ENCODE measurements around the gene TJP3.
A peak's percentile ranks its signal among the peaks of the same experiment; 100 is the strongest.

TJP3 gene

GRCh38 chr19:3695124-3695733 lies 13.0 kb upstream of the TJP3 start:
- Histone ChIP-seq H3K4me1 (ENCODE audit: insufficient read depth, insufficient read length) (peaks cover 21% of the 10 kb centered on the region), H3K36me3 (ENCODE audit: insufficient read depth, insufficient read length, low read length) (peaks cover 58% of the 10 kb centered on the region), H3K4me3 (ENCODE audit: insufficient read length, low read depth) (no peak overlapping the region), H3K9me3 (ENCODE audit: insufficient read depth, low read length) (peaks cover 6% of the 10 kb centered on the region; the same call in 1 of the 2 replicates), H3K27me3 (ENCODE audit: insufficient read depth, insufficient read length) (no peaks in the 10 kb centered on the region), H3K9ac (ENCODE audit: insufficient read length, low read depth) (no peak overlapping the region)
- no peak for DNase-seq (ENCODE audit: low read depth, low spot score)
- TF ChIP-seq YY1 (IDR thresholded peaks at IDR 0.05; ENCODE audit: insufficient read depth, insufficient read length) (no peak), ZNF274 (IDR thresholded peaks at IDR 0.05; ENCODE audit: low read depth, low read length) (no peak), SUZ12 (IDR thresholded peaks at IDR 0.05; ENCODE audit: extremely low read depth, insufficient read depth, insufficient read length) (no peak)

GRCh38 chr19:3695986-3696659 lies 12.1 kb upstream of the TJP3 start:
- no peak for DNase-seq (ENCODE audit: low read depth, low spot score)
- TF ChIP-seq ZNF274 (IDR thresholded peaks at IDR 0.05; ENCODE audit: low read depth, low read length) (no peak), SUZ12 (IDR thresholded peaks at IDR 0.05; ENCODE audit: extremely low read depth, insufficient read depth, insufficient read length) (no peak), YY1 (IDR thresholded peaks at IDR 0.05; ENCODE audit: insufficient read depth, insufficient read length) (no peak)
- H3K27me3 ChIP-seq (ENCODE audit: insufficient read depth, insufficient read length): no peaks in the 10 kb centered on the region
- H3K36me3 ChIP-seq (ENCODE audit: insufficient read depth, insufficient read length, low read length): peaks cover 52% of the 10 kb centered on the region
- H3K4me3 ChIP-seq (ENCODE audit: insufficient read length, low read depth): no peak overlapping the region
- no peak overlapping the region for H3K9ac ChIP-seq (ENCODE audit: insufficient read length, low read depth)
- H3K4me1 ChIP-seq (ENCODE audit: insufficient read depth, insufficient read length): peaks cover 23% of the 10 kb centered on the region
- peaks cover 6% of the 10 kb centered on the region; the same call in 1 of the 2 replicates for H3K9me3 ChIP-seq (ENCODE audit: insufficient read depth, low read length)

- H3K4me3 ChIP-seq (ENCODE audit: insufficient read length, low read depth): no peak overlapping the region
- peaks cover 23% of the 10 kb centered on the region for H3K4me1 ChIP-seq (ENCODE audit: insufficient read depth, insufficient read length)
- peaks cover 48% of the 10 kb centered on the region for H3K36me3 ChIP-seq (ENCODE audit: insufficient read depth, insufficient read length, low read length)
- no peak for TF ChIP-seq ZNF274 (IDR thresholded peaks at IDR 0.05; ENCODE audit: low read depth, low read length)
- no peak for TF ChIP-seq YY1 (IDR thresholded peaks at IDR 0.05; ENCODE audit: insufficient read depth, insufficient read length)
- no peak for TF ChIP-seq SUZ12 (IDR thresholded peaks at IDR 0.05; ENCODE audit: extremely low read depth, insufficient read depth, insufficient read length)
- peaks cover 5% of the 10 kb centered on the region; the same call in 1 of the 2 replicates for H3K9me3 ChIP-seq (ENCODE audit: insufficient read depth, low read length)
- H3K27me3 ChIP-seq (ENCODE audit: insufficient read depth, insufficient read length): no peaks in the 10 kb centered on the region
- no peak overlapping the region for H3K9ac ChIP-seq (ENCODE audit: insufficient read length, low read depth)
- DNase-seq (ENCODE audit: low read depth, low spot score): no peak
Measured at GRCh38 chr19:3696660-3696995, 11.6 kb upstream of the TJP3 start.

- no peak overlapping the region for H3K4me3 ChIP-seq (ENCODE audit: insufficient read length, low read depth)
- peaks cover under 1% of the 10 kb centered on the region; the same call in 1 of the 2 replicates for H3K9me3 ChIP-seq (ENCODE audit: insufficient read depth, low read length)
- no peak for DNase-seq (ENCODE audit: low read depth, low spot score)
- TF ChIP-seq SUZ12 (IDR thresholded peaks at IDR 0.05; ENCODE audit: extremely low read depth, insufficient read depth, insufficient read length) (no peak), YY1 (IDR thresholded peaks at IDR 0.05; ENCODE audit: insufficient read depth, insufficient read length) (no peak), ZNF274 (IDR thresholded peaks at IDR 0.05; ENCODE audit: low read depth, low read length) (no peak)
- peaks cover 23% of the 10 kb centered on the region for H3K4me1 ChIP-seq (ENCODE audit: insufficient read depth, insufficient read length)
- H3K36me3 ChIP-seq (ENCODE audit: insufficient read depth, insufficient read length, low read length): peaks cover 44% of the 10 kb centered on the region
- no peaks in the 10 kb centered on the region for H3K27me3 ChIP-seq (ENCODE audit: insufficient read depth, insufficient read length)
- H3K9ac ChIP-seq (ENCODE audit: insufficient read length, low read depth): no peak overlapping the region
Measured at GRCh38 chr19:3697094-3697493, 11.1 kb upstream of the TJP3 start.

GRCh38 chr19:3697671-3698385 lies 10.4 kb upstream of the TJP3 start:
- H3K4me1 ChIP-seq (ENCODE audit: insufficient read depth, insufficient read length): peaks cover 21% of the 10 kb centered on the region
- no peaks in the 10 kb centered on the region for H3K9me3 ChIP-seq (ENCODE audit: insufficient read depth, low read length)
- H3K9ac ChIP-seq (ENCODE audit: insufficient read length, low read depth): peak overlapping the region; percentile 16
- no peak for TF ChIP-seq YY1 (IDR thresholded peaks at IDR 0.05; ENCODE audit: insufficient read depth, insufficient read length)
- TF ChIP-seq ZNF274 (IDR thresholded peaks at IDR 0.05; ENCODE audit: low read depth, low read length): no peak
- no peak for TF ChIP-seq SUZ12 (IDR thresholded peaks at IDR 0.05; ENCODE audit: extremely low read depth, insufficient read depth, insufficient read length)
- H3K4me3 ChIP-seq (ENCODE audit: insufficient read length, low read depth): no peak overlapping the region
- no peak for DNase-seq (ENCODE audit: low read depth, low spot score)
- no peaks in the 10 kb centered on the region for H3K27me3 ChIP-seq (ENCODE audit: insufficient read depth, insufficient read length)
- H3K36me3 ChIP-seq (ENCODE audit: insufficient read depth, insufficient read length, low read length): peaks cover 41% of the 10 kb centered on the region

- Histone ChIP-seq H3K4me1 (ENCODE audit: insufficient read depth, insufficient read length) (peaks cover 21% of the 10 kb centered on the region), H3K27me3 (ENCODE audit: insufficient read depth, insufficient read length) (no peaks in the 10 kb centered on the region), H3K36me3 (ENCODE audit: insufficient read depth, insufficient read length, low read length) (peaks cover 38% of the 10 kb centered on the region), H3K9me3 (ENCODE audit: insufficient read depth, low read length) (no peaks in the 10 kb centered on the region), H3K9ac (ENCODE audit: insufficient read length, low read depth) (peak overlapping the region; percentile 64), H3K4me3 (ENCODE audit: insufficient read length, low read depth) (no peak overlapping the region)
- no peak for DNase-seq (ENCODE audit: low read depth, low spot score)
- TF ChIP-seq YY1 (IDR thresholded peaks at IDR 0.05; ENCODE audit: insufficient read depth, insufficient read length) (no peak), ZNF274 (IDR thresholded peaks at IDR 0.05; ENCODE audit: low read depth, low read length) (no peak)
Measured at GRCh38 chr19:3698386-3698950, 9.7 kb upstream of the TJP3 start.
